Common myeloid progenitor, CD34-positive (primary cell): ENCODE data around the gene TREH.

Source experiments
- CTCF ChIA-PET: fragments of 350-600 bp; sonication (Branson Sonifier 250); formaldehyde crosslinking; loops from one replicate; lab custom pipeline; 2021; ENCODE audit warnings: antibody characterized with exemption; lab: Charles Lee
- POLR2A ChIA-PET: fragments of 350-600 bp; sonication (Branson Sonifier 250); formaldehyde crosslinking; loops from one replicate; lab custom pipeline; 2021; ENCODE audit warnings: antibody characterized with exemption; lab: Charles Lee
- DNase-seq, 3 donors: peaks; one replicate each; pipeline versions ENCODE4 v3.0.0 to v3.0.0-alpha.2; 2013
- H3K27ac ChIP-seq, 2 experiments: 1 replicate in 1 of 2; 2 replicates in 1 of 2; pipeline ENCODE4 v1.7.0; 2013; ENCODE audit warnings: inconsistent platforms in 2 of 2, low read length in 2 of 2, mild to moderate bottlenecking in 2 of 2, low read depth in 1 of 2, moderate library complexity in 1 of 2; ENCODE audit not compliant: severe bottlenecking in 2 of 2, insufficient read depth in 1 of 2, poor library complexity in 1 of 2
- H3K27me3 ChIP-seq, 5 experiments: replicated peaks in 2 of 5; 1 replicate in 3 of 5; 2 replicates in 2 of 5; pipeline versions ENCODE4 v1.6.1 to v1.7.0; 2013; ENCODE audit warnings: low read length in 4 of 5, mild to moderate bottlenecking in 2 of 5, moderate library complexity in 2 of 5, inconsistent platforms in 1 of 5; ENCODE audit not compliant: insufficient read depth in 5 of 5, control insufficient read depth in 4 of 5
- H3K36me3 ChIP-seq, 4 experiments: 1 replicate in 2 of 4; 2 replicates in 2 of 4; pipeline versions ENCODE4 v1.6.1 to v1.7.0; 2013; ENCODE audit warnings: low read length in 3 of 4, control low read depth in 1 of 4, mild to moderate bottlenecking in 1 of 4; ENCODE audit not compliant: control insufficient read depth in 4 of 4, insufficient read depth in 4 of 4
- H3K4me1 ChIP-seq, 4 experiments: 1 replicate in 3 of 4; 2 replicates in 1 of 4; pipeline versions ENCODE4 v1.6.1 to v1.7.1; 2013; ENCODE audit warnings: low read length in 3 of 4, mild to moderate bottlenecking in 3 of 4, control low read depth in 1 of 4, inconsistent platforms in 1 of 4, moderate library complexity in 1 of 4; ENCODE audit not compliant: control insufficient read depth in 4 of 4, insufficient read depth in 4 of 4; ENCODE audit errors: control extremely low read depth in 1 of 4
- H3K4me3 ChIP-seq, 7 experiments: 1 replicate in 4 of 7; 2 replicates in 3 of 7; pipeline versions ENCODE4 v1.5.1 to v1.7.0; 2013; ENCODE audit warnings: mild to moderate bottlenecking in 7 of 7, low read length in 6 of 7, moderate library complexity in 6 of 7, inconsistent platforms in 2 of 7, low read depth in 2 of 7, control low read depth in 1 of 7; ENCODE audit not compliant: insufficient read depth in 4 of 7, control insufficient read depth in 1 of 7; ENCODE audit errors: extremely low read depth in 1 of 7
- H3K9me3 ChIP-seq, 5 experiments: 1 replicate in 4 of 5; 2 replicates in 1 of 5; pipeline versions ENCODE4 v1.6.1 to v1.7.1; 2013; ENCODE audit warnings: low read length in 4 of 5, mild to moderate bottlenecking in 2 of 5, inconsistent platforms in 1 of 5, low read depth in 1 of 5, moderate library complexity in 1 of 5; ENCODE audit not compliant: control insufficient read depth in 4 of 5, insufficient read depth in 2 of 5; ENCODE audit errors: control extremely low read depth in 1 of 5
- WGBS: methylation state at CpG from one replicate; pipeline ENCODE4 v1.1.5; 2013; ENCODE audit not compliant: insufficient coverage; 5-methylcytosine and 5-hydroxymethylcytosine counted together

TREH gene

DNA sequence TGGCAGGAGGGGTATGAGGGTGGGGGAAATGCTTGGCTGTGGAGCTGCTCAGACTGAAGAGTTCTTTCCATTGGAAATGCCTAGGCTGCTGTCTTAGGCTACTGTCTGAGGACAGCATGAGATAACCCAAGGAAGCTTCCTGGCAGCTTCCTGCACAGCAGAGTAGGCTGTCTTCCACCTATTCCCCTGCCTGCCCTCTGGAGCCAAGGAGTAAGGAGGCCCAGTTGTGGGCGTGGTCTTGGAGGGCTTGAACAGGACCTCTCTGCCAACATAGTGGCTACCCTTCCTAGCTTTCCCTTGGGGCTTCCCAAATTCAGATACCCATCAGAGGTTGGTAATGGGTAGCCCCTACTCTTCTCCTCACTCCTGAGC lies 46.1 kb downstream of the TREH start:
- ChIA-PET CTCF (interaction anchor here (1.4 to 6.6 kb wide), 3 partner anchors 10 to 21 kb away, joined by 3 to 55 read pairs (median 10); no protein-coding TSS in a partner anchor), POLR2A (no interaction called here)
- DNase-seq, result no peak
- Histone ChIP-seq H3K27me3 (no peaks in the 10 kb centered on the region), H3K27ac (no peak overlapping the region), H3K4me1 (peaks cover 0 to 6% (median 0%) of the 10 kb centered on the region in 4 experiments), H3K4me3 (no peak overlapping the region), H3K9me3 (no peaks in the 10 kb centered on the region), H3K36me3 (no peaks in the 10 kb centered on the region)
- WGBS, result no CpG with 5 or more reads among the region's 1 CpG

DNA sequence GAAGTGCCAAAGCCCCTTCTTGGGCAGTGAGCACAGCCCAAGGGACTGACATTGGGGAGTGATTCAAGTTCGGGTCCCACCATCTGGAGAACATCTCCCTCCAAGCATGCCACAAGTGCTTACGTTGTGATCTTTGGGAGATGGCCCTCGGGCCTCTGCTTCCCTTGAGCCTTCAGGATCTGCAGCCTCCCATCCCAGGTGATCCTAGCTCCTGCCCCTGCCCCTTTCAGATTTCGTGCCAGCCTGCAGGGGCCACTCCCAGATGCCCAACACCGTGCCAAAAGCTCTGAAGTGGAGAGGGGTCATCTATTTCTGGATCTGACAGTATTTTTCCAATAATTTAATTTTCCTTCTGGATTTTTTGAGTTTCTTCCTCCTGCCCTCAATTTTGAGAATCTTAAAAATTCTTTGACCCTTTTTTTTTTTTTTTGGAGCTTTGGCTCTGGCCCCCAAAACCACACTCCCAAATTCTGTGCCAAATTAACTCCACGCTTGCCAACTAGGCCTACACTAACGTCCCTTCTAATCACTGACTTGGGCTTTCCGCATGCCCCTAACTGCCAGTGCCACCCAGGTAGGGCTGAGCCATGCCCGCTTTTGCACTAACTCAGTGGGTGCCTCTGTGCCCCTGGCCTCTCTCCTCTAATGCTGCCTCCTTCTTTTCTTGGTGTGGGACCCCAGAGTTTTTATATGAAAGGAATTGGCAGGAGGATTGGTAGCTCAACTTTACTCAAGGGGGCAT lies 46.7 kb downstream of the TREH start:
- Histone ChIP-seq H3K27ac (no peak overlapping the region), H3K9me3 (no peaks in the 10 kb centered on the region), H3K27me3 (no peaks in the 10 kb centered on the region), H3K4me3 (no peak overlapping the region), H3K36me3 (no peaks in the 10 kb centered on the region), H3K4me1 (peaks cover 0 to 6% (median 0%) of the 10 kb centered on the region in 4 experiments)
- 98% methylated on average over 8 of the region's 9 CpGs for WGBS
- ChIA-PET POLR2A (no interaction called here), CTCF (interaction anchor here (1.4 to 6.6 kb wide), 3 partner anchors 10 to 20 kb away, joined by 3 to 55 read pairs (median 10); no protein-coding TSS in a partner anchor)
- DNase-seq, result no peak

DNA sequence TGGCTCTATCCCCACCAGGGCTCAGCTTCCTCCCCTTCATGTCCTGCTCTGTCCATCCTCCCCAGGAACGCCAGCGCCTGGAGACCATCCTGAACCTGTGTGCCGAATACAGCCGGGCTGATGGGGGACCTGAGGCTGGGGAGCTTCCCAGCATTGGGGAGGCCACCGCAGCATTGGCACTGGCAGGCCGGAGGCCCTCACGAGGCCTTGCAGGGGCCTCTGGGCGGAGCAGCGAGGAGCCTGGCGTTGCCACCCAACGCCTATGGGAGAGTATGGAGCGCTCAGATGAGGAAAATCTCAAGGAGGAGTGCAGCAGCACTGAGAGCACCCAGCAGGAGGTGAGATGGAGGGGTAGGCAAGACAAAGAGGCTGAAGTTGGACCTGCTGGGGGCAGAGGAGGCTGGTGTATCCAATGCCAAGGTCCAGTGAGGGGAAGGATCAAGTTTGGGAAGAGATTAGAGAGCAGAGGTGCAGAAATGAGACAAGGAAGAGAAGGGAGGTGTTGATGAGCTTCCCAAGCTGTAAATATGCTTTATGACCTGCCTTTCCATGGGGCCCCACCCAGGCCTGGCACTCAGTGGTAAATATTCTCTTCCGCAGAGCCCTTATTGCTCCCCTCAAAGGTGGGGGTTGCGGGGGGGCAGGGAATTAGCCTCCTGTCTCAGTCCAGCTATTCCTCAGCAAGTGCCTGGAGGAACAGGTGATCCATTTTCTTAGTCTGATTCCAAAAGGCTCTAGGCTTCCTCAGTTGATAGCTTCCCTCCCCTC lies 48.1 kb downstream of the TREH start:
- WGBS, result 96% methylated on average over 13 of the region's 14 CpGs

DNA sequence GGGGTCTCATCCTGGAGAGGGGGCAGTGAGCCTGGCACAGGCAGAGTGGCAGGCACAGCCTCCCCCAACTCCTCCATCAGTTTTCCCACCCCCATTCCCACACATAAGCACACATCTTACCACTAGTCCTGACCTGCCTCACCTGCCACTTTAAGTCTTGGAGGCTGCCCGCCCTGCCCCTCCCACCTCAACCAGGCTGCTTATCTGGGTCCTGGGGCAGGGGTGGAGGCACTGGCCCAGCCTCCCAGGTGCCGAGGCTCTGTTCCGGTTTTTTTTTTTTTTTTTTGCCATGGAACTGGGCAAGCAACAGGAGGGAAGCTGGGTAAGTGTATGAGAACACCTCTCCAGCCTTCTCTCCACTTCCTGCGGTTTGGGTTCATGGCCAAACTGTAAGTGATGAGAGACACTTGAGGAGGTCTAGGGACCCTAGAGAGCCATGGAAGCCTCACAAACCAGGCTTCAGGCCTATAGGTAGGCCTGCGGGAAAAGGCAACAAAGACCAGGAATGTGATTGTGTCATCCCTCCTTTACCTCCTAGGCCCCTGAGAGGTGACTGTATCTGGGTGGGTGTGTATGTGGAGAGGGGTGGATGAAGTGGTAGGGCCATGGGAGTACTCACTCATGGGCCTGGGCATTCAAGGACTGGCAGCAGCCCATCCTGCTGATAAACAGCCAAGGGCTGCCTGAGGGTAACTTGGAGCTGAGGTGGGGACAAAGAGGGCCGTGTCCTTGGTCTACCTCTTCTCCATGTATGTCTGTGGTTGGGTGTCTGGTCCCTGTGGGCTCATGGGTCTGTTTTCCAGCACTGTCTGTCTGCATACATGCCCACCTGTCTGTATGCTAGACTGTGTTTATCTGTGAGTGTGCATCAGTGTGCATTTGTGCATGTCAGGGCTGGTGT lies 49.4 kb downstream of the TREH start:
- Histone ChIP-seq H3K27ac (no peak overlapping the region), H3K36me3 (peaks cover 0 to 4% (median 0%) of the 10 kb centered on the region in 4 experiments), H3K4me3 (no peak overlapping the region), H3K27me3 (no peaks in the 10 kb centered on the region), H3K4me1 (peaks cover 0 to 9% (median 1%) of the 10 kb centered on the region in 4 experiments), H3K9me3 (no peaks in the 10 kb centered on the region)
- ChIA-PET POLR2A (no interaction called here), CTCF (interaction anchor here (1.8 to 2.1 kb wide), 2 partner anchors 10 to 21 kb away, joined by 4 read pairs; no protein-coding TSS in a partner anchor)
- DNase-seq, result no peak
- WGBS, result 93% methylated on average over 6 of the region's 6 CpGs

More for the DNA sequence above, 48.1 kb downstream of the TREH start:
- peaks cover 0 to 6% (median 0%) of the 10 kb centered on the region in 4 experiments for H3K4me1 ChIP-seq
- H3K4me3 ChIP-seq, result no peak overlapping the region
- POLR2A ChIA-PET, result interaction anchor here (0.6 kb wide), 1 partner anchor 208 kb away, joined by 4 read pairs; no protein-coding TSS in a partner anchor
- H3K27me3 ChIP-seq, result no peaks in the 10 kb centered on the region
- CTCF ChIA-PET, result interaction anchor here (1.7 to 6.6 kb wide), 3 partner anchors 9 to 21 kb away, joined by 4 to 55 read pairs (median 10); no protein-coding TSS in a partner anchor
- H3K27ac ChIP-seq, result no peak overlapping the region
- H3K36me3 ChIP-seq, result peaks cover 0 to 4% (median 0%) of the 10 kb centered on the region in 4 experiments
- DNase-seq, result no peak
- no peaks in the 10 kb centered on the region for H3K9me3 ChIP-seq

DNA sequence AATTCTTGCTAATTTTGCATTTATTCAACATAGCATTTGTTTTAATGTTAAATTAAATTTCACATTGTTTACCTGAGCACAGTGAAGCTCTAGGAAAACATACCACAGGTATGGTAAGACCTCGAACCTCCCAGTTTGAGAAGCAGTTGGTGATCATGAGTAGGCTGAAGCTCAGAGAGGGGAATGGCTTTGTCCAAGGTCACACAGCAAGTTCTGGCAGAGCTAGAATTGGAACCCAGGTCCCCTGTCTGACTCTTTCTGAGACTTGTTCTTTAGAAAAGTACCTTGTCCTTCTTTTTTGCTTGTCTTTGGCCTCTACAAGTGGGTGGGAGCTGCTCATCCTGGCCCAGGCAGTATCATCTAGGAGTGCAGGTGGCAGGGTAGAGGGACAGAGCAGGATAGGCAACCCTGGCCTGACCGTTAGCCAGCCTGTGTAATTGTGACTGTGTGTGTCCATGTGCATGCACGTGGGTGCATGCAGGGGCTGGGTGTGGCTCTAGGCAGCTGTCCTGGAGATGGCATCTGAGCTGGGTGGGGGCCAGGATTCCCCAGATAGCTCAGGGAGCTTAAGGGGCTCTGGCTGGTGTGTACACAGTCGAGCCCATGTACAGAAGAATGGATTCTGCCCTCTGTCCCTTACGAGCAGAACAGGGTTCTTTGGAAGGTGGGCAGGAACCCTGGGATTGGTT lies 50.4 kb downstream of the TREH start:
- CTCF ChIA-PET, result interaction anchor here (1.4 to 2.1 kb wide), 3 partner anchors 8 to 20 kb away, joined by 4 to 5 read pairs (median 4); no protein-coding TSS in a partner anchor
- WGBS, result 83% methylated on average over 5 of the region's 5 CpGs
- H3K27me3 ChIP-seq, result no peaks in the 10 kb centered on the region
- peaks cover 0 to 3% (median 1%) of the 10 kb centered on the region in 4 experiments for H3K4me1 ChIP-seq
- POLR2A ChIA-PET, result no interaction called here
- H3K9me3 ChIP-seq, result no peaks in the 10 kb centered on the region
- H3K36me3 ChIP-seq, result peaks cover 0 to 4% (median 0%) of the 10 kb centered on the region in 4 experiments
- H3K4me3 ChIP-seq, result no peak overlapping the region
- no peak for DNase-seq
- no peak overlapping the region for H3K27ac ChIP-seq

DNA sequence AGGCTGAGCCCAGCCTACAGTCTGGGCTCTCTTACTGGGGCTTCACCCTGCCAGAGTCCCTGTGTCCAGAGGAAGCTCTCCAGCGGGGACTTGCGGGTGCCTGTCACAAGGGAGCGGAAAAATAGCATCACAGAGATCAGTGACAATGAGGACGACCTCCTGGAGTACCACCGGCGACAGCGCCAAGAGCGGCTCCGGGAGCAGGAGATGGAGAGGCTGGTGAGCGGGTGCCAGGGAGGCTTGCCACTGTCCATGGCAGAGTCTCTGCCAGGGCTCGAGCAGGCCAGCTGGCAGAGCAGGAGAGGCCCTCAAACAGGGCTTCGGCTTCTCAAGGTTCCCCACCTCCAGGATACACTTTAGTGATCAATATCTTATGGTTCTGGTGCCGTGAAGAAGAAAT lies 51.0 kb downstream of the TREH start:
- Histone ChIP-seq H3K4me3 (no peak overlapping the region), H3K27me3 (no peaks in the 10 kb centered on the region), H3K36me3 (peaks cover 0 to 4% (median 0%) of the 10 kb centered on the region in 4 experiments), H3K27ac (no peak overlapping the region), H3K9me3 (no peaks in the 10 kb centered on the region), H3K4me1 (peaks cover 0 to 3% (median 1%) of the 10 kb centered on the region in 4 experiments)
- WGBS, result 96% methylated on average over 12 of the region's 13 CpGs
- CTCF ChIA-PET, result interaction anchor here (1.4 to 2.5 kb wide), 4 partner anchors 8 to 20 kb away, joined by 4 to 10 read pairs (median 4); no protein-coding TSS in a partner anchor
- no peak for DNase-seq
- POLR2A ChIA-PET, result no interaction called here
